Activated CD8-positive, alpha-beta memory T cell treated with anti-CD3 and anti-CD28 coated beads for 36 hours (primary cell): ENCODE measurements around the gene TTC39B. TPM values are rescaled to one million over a fixed set of nuclear protein-coding genes. Genes with fewer than 3 reads are reported as not detected.
"Not testable (repeated sequence)": the region's sequence is repeated elsewhere in the genome, so short reads cannot be mapped to it uniquely, and the experiment has no call there.

Experiments
- CTCF ChIA-PET: fragments of 350-600 bp; sonication (Branson Sonifier 250); formaldehyde crosslinking; loops from one replicate; lab custom pipeline; 2021; ENCODE audit warnings: antibody characterized with exemption; lab: Charles Lee
- POLR2A ChIA-PET: fragments of 350-600 bp; sonication (Branson Sonifier 250); formaldehyde crosslinking; loops from one replicate; lab custom pipeline; 2021; ENCODE audit warnings: antibody characterized with exemption; lab: Charles Lee
- total RNA-seq, 2 experiments: library from RNA; stranded (reverse); gene quantifications; one replicate each; pipeline ENCODE4 v1.2.3, GENCODE V29; 2021

Gene TTC39B
- 10 to 100 TPM; 12.2 to 13.8 TPM for total RNA-seq

DNA sequence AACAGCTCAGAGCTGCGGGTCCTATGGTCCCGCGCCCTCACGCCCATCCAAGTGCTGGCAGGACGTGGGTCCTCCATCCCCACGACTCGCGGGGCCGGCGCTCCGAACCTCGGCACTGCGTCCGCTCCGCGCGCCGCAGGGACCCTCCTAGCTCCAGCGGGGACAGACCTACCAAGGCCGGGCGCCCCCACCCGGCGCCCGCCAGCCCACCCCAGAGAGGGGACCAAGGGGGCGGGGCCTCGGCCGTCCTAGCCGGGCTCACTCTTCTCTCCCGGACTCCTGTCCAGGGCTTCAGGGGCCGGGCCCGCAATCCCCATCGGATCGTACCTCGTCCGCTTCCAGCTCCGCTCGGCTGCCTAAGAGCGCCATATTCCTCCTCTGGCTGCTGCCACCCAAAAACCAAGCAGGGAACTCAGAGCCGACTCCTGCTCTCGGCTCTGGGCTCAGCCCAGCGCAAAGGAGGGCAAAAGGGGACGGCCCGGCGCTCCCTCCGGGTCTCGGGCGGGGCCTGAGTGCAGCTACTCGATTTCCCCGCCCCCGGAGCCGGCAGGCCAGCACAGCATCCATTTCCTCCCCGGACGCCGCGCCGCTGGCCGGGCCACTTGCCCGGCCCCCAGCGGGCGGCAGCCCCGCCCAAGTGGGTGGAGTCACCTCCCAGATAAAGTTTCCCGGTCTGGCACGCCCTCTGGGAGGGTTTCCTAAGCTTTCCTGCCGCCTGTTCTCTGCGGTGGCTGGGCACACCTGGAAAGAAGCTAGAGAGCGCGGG lies at the start of gene TTC39B:
Gene TTC39B, minus strand, starts transcription at position 460 of the 766 bp plus-strand sequence. Its CDS starts 91 bp downstream, at position 369.
- ChIA-PET POLR2A (interaction anchor here (0.5 to 1.9 kb wide), 4 partner anchors 8 to 204 kb away, joined by 3 to 8 read pairs (median 4); partner anchors contain the start of gene PSIP1), CTCF (interaction anchor here (0.6 to 1.6 kb wide), 5 partner anchors 10 to 116 kb away, joined by 3 to 4 read pairs (median 3); no protein-coding TSS in a partner anchor)

DNA sequence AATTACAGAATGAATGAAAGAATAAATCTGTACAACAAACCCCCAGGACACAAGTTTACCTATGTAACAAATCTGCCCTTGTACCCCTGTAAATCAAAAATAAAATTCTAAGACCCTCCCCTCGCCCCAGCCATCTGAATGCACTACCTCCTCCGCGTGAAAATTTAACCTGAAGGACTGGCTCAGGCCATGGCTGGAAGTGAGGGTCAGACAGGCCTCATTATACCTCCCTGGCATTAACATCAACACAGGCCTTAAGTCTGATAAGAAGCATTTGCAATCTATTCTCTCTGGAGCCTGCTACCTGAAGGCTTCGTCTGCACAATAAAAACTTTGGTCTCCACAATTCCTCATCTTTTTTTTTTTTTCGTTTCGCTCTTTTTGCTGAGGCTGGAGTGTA lies 48.7 kb upstream of the TTC39B start:
- CTCF ChIA-PET, result interaction anchor here (1.3 kb wide), 1 partner anchor 9 kb away, joined by 3 read pairs; no protein-coding TSS in a partner anchor
- POLR2A ChIA-PET, result no interaction called here

DNA sequence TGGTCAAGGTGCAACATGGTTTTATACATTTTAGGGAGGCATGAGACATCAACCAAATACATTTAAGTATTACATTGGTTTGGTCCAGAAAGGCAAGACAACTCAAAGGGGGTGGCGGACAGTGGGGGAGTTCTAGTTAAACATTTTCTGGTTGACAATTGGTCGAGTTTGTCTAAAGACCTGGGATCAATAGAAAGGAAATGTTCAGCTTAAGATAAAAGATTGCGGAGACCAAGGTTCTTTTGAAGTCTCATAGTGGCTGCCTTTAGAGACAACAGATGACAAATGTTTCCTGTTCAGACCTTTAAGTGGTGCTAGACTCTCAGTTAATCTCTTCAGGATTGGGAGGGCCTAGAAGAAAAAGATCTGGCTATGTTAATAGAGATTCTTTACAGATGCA lies 47.7 kb upstream of the TTC39B start:
- ChIA-PET CTCF (interaction anchor here (1.3 kb wide), 1 partner anchor 10 kb away, joined by 3 read pairs; no protein-coding TSS in a partner anchor), POLR2A (no interaction called here)

DNA sequence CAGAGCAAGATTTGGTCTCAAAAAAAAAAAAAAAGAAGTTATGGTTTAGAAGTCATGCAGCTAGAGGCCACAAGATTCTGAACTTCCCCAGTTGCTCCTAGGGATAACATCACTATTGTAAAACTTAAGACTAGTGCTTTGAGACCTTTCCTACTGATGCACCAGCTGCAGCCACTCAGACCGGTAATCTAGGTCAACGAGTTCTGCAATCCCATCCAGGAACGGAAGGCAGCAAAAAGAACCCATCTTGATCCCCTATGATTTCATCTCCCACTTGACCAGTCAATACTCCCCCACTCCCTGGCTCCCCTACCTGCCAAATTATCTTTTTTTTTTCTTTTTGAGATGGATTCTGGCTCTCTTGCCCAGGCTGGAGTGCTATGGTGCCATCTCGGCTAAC lies 46.9 kb upstream of the TTC39B start:
- POLR2A ChIA-PET, result no interaction called here
- CTCF ChIA-PET, result no interaction called here

GRCh38 chr9:15352306-15352705 lies 45.3 kb upstream of the TTC39B start:
- ChIA-PET CTCF (no interaction called here), POLR2A (no interaction called here)

DNA sequence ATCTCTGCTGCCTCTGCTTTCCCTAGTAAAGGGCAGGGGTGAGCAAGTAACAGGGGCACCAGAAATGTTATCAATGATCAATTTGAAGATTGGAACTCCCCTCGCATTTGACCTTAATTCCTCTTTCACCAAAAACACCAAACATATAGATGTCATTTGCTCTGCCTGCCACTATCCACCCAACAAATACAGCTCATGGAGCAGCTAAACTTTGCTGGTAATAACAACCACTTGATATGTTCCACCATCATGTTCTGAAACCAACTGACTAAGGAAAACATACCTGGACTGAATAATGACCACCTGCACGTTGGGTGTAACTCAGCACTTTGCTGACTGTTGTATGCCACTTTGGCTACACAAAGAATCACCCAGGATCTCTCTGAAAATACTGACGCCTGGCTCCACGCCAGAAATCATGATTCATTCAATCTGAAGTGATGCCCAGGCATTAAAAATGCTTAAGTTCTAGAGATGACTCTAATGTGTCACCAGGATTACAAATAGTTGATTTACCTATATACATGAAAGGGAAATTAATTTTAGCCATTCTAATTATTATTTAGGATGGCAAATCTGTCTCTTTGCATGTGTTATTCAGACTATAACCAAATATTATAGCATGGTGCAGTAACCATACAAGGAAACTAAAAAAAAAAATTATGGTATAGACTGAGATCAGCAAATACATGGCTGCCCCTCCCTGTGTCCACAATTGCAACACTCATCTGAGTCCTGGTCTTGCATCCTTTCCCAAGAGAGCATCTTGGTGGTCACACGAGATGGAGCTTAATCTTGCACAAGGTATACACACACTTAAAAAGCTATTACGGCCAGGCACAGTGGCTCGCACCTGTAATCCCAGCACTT lies 43.1 kb upstream of the TTC39B start:
- CTCF ChIA-PET, result interaction anchor here (0.7 kb wide), 1 partner anchor 24 kb away, joined by 3 read pairs; no protein-coding TSS in a partner anchor
- POLR2A ChIA-PET, result no interaction called here

DNA sequence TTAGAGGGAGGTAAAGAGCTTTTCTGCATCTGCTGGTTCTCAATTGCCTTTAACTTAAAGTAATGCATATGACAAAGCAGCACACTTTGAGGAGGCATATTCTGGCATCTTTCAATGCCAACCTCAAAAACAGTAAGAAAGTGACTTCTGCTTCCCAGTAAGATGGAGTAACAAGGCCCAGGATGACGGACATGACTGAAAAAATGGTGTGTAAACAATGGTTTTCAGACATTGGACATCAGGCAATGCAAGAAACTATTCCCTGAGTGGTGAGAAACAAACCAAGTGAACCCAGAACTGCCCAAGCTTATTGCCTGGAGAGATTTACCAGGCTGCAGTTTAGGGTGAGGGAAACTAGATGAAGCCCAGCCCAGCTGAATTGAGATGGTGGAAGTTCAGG lies 39.8 kb upstream of the TTC39B start:
- POLR2A ChIA-PET, result no interaction called here
- CTCF ChIA-PET, result no interaction called here

GRCh38 chr9:15344191-15344590 lies 37.2 kb upstream of the TTC39B start:
- POLR2A ChIA-PET, result no interaction called here
- CTCF ChIA-PET, result no interaction called here

- ChIA-PET CTCF (no interaction called here), POLR2A (no interaction called here)
These were observed 26.4 kb upstream of the TTC39B start for GRCh38 chr9:15333376-15333881.

- ChIA-PET POLR2A (no interaction called here), CTCF (no interaction called here)
These were observed 25.9 kb upstream of the TTC39B start for GRCh38 chr9:15332939-15333338.

GRCh38 chr9:15329539-15330109 lies 22.6 kb upstream of the TTC39B start:
- ChIA-PET CTCF (no interaction called here), POLR2A (no interaction called here)

DNA sequence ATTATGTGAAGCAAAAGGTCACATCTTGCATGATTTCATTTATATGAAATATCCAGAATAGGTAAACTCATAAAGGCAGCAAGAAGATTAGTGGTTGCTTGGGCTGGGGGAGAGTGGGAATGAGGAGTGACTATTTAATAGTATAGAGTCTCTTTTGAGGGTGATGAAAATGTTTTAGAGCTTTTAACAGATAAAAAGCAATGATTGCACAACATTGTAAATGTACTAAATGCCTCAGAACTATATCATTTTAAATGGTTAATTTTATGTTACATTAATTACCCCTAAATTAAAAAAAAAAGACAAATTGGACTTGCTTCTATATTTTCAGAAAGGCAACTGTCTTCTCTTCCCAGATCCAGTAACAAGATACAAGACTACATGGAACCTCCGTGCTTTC lies 21.9 kb upstream of the TTC39B start:
- POLR2A ChIA-PET, result no interaction called here
- CTCF ChIA-PET, result no interaction called here

- CTCF ChIA-PET, POLR2A ChIA-PET: not testable (repeated sequence)
These were observed 15.7 kb upstream of the TTC39B start for GRCh38 chr9:15322695-15323094.

GRCh38 chr9:15319661-15320060 lies 12.6 kb upstream of the TTC39B start:
- CTCF ChIA-PET, result interaction anchor here (1.2 kb wide), 1 partner anchor 8 kb away, joined by 4 read pairs; no protein-coding TSS in a partner anchor

DNA sequence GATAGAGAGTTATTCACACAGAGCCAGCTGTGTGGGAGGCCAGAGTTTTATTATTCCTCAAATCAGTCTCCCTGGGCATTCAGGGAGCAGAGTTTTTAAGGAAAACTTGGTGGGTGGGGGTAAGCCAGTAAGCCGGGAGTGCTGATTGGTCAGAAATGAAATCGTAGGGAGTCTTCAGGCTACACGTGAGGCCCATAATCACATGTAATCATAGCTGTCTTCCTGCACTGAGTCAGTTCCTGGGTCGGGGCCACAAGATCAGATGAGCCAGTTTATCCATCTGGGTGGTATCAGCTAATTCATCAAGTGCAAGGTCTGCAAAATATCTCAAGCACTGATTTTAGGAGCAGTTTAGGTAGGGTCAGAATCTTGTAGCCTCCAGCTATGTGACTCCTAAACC lies 10.8 kb upstream of the TTC39B start:
- ChIA-PET POLR2A (no interaction called here), CTCF (interaction anchor here (0.7 kb wide), 1 partner anchor 182 kb away, joined by 3 read pairs; no protein-coding TSS in a partner anchor)

More at GRCh38 chr9:15319661-15320060, 12.6 kb upstream of the TTC39B start:
- POLR2A ChIA-PET, result not testable (repeated sequence)

- CTCF ChIA-PET, result interaction anchor here (0.9 to 2.0 kb wide), 3 partner anchors 8 to 39 kb away, joined by 3 to 5 read pairs (median 4); no protein-coding TSS in a partner anchor
- POLR2A ChIA-PET, result interaction anchor here (0.6 kb wide), 1 partner anchor 9 kb away, joined by 6 read pairs; no protein-coding TSS in a partner anchor
These were observed 4.6 kb upstream of the TTC39B start for GRCh38 chr9:15311607-15312006.

DNA sequence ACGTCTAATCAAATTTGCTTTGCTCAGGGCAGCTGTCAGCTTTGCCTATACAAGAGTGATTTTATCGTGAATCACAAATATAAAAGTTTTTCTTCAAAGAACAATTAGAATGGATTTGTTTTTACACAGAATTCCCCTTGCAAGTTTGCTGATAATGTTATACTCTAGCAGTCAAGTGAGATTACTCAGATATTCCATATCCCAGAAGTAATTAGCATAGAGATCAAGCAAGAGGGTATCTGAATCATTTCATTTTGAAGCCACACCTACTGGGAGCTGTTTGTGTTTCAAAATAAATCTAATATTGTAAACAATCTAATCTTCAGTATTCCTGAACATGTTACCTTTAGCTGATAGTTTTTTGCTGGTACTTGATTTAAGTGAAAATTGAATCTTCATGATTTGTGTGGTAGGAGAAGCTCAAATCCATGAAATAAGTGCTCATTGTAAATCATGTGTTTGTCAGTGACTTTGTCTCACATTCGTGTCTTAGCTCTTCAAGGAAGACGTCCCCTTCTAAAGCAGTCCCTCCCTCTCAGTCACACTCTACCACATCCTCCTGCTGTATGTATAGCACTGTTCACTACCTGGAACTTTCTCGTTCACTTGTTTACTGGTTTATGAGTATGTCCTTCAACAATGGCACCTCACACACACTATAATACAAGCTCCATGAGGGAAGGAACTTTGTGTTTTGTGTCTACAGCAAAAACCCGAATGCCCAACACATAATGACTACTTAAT lies 3.3 kb upstream of the TTC39B start:
- ChIA-PET POLR2A (interaction anchor here (1.0 kb wide), 1 partner anchor 10 kb away, joined by 7 read pairs; no protein-coding TSS in a partner anchor), CTCF (interaction anchor here (1.6 kb wide), 1 partner anchor 11 kb away, joined by 4 read pairs; no protein-coding TSS in a partner anchor)

DNA sequence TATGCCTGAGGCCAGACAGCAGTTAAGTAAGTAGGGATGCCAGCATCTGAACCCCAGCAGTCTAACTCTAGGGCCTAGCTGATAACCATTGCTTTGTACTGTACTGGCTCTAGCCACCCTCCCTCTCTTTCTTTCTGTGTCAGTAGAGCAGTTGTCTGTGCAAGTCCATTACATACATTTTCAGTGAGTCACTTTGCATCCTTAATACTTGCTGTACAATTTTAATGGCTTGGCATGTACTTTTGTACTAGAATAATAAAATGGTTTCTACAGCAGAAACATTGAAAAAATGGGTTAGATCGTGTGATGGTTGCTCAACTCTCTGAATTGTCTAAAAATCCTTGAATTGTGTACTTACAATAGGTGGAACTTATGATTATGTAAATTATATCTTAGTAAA lies 1.5 kb upstream of the TTC39B start:
- ChIA-PET POLR2A (no interaction called here), CTCF (no interaction called here)
